CD4-positive, alpha-beta T cell treated with Interleukin-12 subunit alpha and Interleukin-12 subunit beta, for 1 hour (primary cell): Measurements from ENCODE around the gene UBAC1.

Experiments
- DNase-seq: peaks from one replicate; pipeline ENCODE4 v3.0.0-alpha.2; 2020

The UBAC1 gene

GRCh38 chr9:135937521-135938489, 23.4 kb downstream of the UBAC1 start:
- DNase-seq = no peak

GRCh38 chr9:135933114-135933513, 28.1 kb downstream of the UBAC1 start:
- no peak for DNase-seq

GRCh38 chr9:135932656-135933055, 28.5 kb downstream of the UBAC1 start:
- DNase-seq = no peak

- no peak for DNase-seq
Measured at GRCh38 chr9:135931349-135931820, 29.8 kb downstream of the UBAC1 start.

- DNase-seq = no peak
Measured at GRCh38 chr9:135930446-135931345, 30.5 kb downstream of the UBAC1 start.

GRCh38 chr9:135929656-135930445, 31.3 kb downstream of the UBAC1 start:
- no peak for DNase-seq

GRCh38 chr9:135928731-135929655, 32.2 kb downstream of the UBAC1 start:
- DNase-seq = no peak

- no peak for DNase-seq
Measured at GRCh38 chr9:135928074-135928730, 33.0 kb downstream of the UBAC1 start.

- DNase-seq = no peak
Measured at GRCh38 chr9:135927195-135928013, 33.8 kb downstream of the UBAC1 start.

GRCh38 chr9:135926402-135927194, 34.6 kb downstream of the UBAC1 start:
- DNase-seq = peak; percentile 15

GRCh38 chr9:135925496-135926133, 35.6 kb downstream of the UBAC1 start:
- no peak for DNase-seq

GRCh38 chr9:135924628-135925338, 36.4 kb downstream of the UBAC1 start:
- DNase-seq = no peak

GRCh38 chr9:135923508-135923907, 37.7 kb downstream of the UBAC1 start:
- DNase-seq = no peak

- no peak for DNase-seq
Measured at GRCh38 chr9:135921749-135922310, 39.3 kb downstream of the UBAC1 start.

GRCh38 chr9:135920973-135921585, 40.1 kb downstream of the UBAC1 start:
- DNase-seq = no peak

- DNase-seq = no peak
Measured at GRCh38 chr9:135920256-135920930, 40.8 kb downstream of the UBAC1 start.
